K562 (cell line): ENCODE results near the gene HELZ2. TPM values are rescaled to one million over a fixed set of nuclear protein-coding genes. Genes with fewer than 3 reads are reported as not detected.

Experiments
- CHD4 ChIP-seq: fragments of 200-600 bp; sonication (generic); IDR thresholded peaks from 3 replicates; pipeline ENCODE4 v1.6.1; 2012; ENCODE audit warnings: low read depth, mild to moderate bottlenecking, mixed read lengths, low read length, inconsistent platforms; ENCODE audit not compliant: insufficient read depth, insufficient replicate concordance, poor library complexity, severe bottlenecking
- OTX1 ChIP-seq: fragments of 450-650 bp; formaldehyde crosslinking; IDR thresholded peaks from 2 replicates; pipeline ENCODE4 v1.4.0; 2022; ENCODE audit warnings: mild to moderate bottlenecking
- POLR2G ChIP-seq: fragments of 200-400 bp; formaldehyde crosslinking; IDR thresholded peaks from 2 replicates; pipeline ENCODE4 v1.6.1; 2017; ENCODE audit warnings: low read depth, mild to moderate bottlenecking, antibody characterized with exemption, low read length, moderate library complexity
- PPARD ChIP-seq: fragments of 250-450 bp; sonication (Bioruptor Pico); IDR thresholded peaks from 2 replicates; pipeline ENCODE4 v1.8.0; 2022; ENCODE audit warnings: inconsistent platforms, mild to moderate bottlenecking, moderate library complexity
- SNIP1 ChIP-seq: fragments of 450-650 bp; IDR thresholded peaks from 2 replicates; pipeline ENCODE4 v1.7.1; 2017; ENCODE audit warnings: low read depth, mild to moderate bottlenecking
- ZFP30 ChIP-seq: fragments of 250-450 bp; sonication (Bioruptor Pico); IDR thresholded peaks from 2 replicates; pipeline ENCODE4 v1.8.0; 2022; ENCODE audit warnings: moderate library complexity, mild to moderate bottlenecking, inconsistent platforms, borderline replicate concordance
- ZNF146 ChIP-seq: IDR thresholded peaks from one replicate; pipeline ENCODE4 v1.6.1; 2018; ENCODE audit warnings: missing compliant biosample characterization; ENCODE audit not compliant: unreplicated experiment
- ZNF175 ChIP-seq: fragments of 200-800 bp; sonication (Bioruptor generic); IDR thresholded peaks from 2 replicates; pipeline ENCODE4 v1.6.1; 2016; ENCODE audit warnings: low read depth, mild to moderate bottlenecking, missing genetic modification characterization, missing compliant biosample characterization
- ZNF3 ChIP-seq: fragments of 250-450 bp; sonication (Bioruptor Pico); IDR thresholded peaks from 2 replicates; pipeline ENCODE4 v1.5.0; 2021; ENCODE audit warnings: mild to moderate bottlenecking, moderate library complexity
- polyA plus RNA-seq, 8 experiments: library from polyadenylated mRNA; depleted of rRNA in 4 of 8; stranded (reverse) in 5 of 8; unstranded in 3 of 8; fragments of >200 nt; fragmentation: Nextera tagmentation in 2 of 8; fragmentation: Illumina TruSeq in 1 of 8; extraction: Ambion mirVana in 2 of 8; extraction: Trizol in 1 of 8; gene quantifications; 2 replicates each; pipeline versions ENCODE4 v1.2.1 to v1.2.3, GENCODE V29; 2011 to 2014; ENCODE audit warnings: inconsistent platforms in 1 of 8, missing spikeins in 1 of 8
- total RNA-seq, 7 experiments: library from RNA; depleted of rRNA in 6 of 7; stranded (reverse); fragments of >200 nt in 6 of 7; fragmentation: Illumina TruSeq in 2 of 7; extraction: Trizol in 2 of 7; gene quantifications; 2 replicates each; pipeline versions ENCODE4 v1.2.1 to v1.2.3, GENCODE V29; 2011 to 2021; ENCODE audit warnings: low replicate concordance in 1 of 7

Gene HELZ2
- total and polyA plus RNA-seq, 9 of the 15 experiments (the other 6 are each of a cell fraction or from before 2014, with no cell fraction given) = 0.03 to 7.8 (median 2.9) TPM; not detected in 1

DNA sequence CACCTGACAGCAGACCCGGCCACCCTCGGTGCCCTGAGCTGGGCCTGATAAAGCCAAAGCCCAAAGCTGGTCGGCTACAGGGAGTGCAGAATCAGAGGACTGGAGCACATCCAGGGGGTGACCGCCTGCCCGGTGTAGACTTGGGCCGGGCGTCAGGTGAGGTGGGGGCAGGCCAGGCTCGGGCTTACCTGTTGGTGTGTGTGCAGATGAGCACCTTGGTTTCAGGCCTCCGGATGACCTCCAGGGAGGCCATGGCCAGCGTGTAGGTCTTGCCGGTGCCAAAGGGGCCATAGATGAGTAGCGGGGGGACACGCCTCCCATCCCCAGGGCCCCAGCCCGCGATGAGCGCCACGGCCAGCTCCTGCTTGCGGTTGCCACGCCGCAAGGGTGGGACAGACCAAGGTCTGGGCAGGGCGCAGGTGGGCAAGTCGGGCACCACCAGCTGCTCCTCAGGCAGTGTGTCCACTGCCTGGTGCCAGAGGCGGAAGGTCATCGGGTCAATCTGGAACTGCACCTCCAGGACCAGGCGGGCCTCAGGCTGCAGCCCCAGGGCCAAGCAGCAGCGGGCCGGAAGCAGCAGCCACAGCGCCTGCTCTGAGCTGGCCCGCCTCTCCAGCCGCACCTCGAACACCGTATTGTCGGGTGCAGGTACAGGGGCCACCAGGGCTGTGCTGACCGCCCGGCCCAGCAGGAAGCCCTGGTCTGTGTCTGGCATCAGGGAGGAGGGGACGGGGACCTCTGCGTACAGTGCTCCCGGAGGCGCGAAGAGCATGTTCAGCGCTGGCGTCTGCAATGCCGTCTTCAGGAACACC, 5.7 kb downstream of the HELZ2 start (continued):
- TF ChIP-seq ZFP30 (CRISPR knock-in tag) (no peak), SNIP1 (no peak), OTX1 (CRISPR knock-in tag) (no peak), ZNF146 (no peak), CHD4 (no peak), ZNF3 (CRISPR knock-in tag) (no peak), PPARD (CRISPR knock-in tag) (no peak), POLR2G (peak; percentile 29), ZNF175 (CRISPR knock-in tag) (no peak)
- TF ChIP-seq, all 486 proteins: peak for 3
